HepG2 (cell line): Measurements from ENCODE around the gene LIMS2. TPM values are rescaled to one million over a fixed set of nuclear protein-coding genes. Genes with fewer than 3 reads are reported as not detected.

ENCODE experiments used
- ATF2 ChIP-seq: sonication (generic); formaldehyde crosslinking; IDR thresholded peaks from 2 replicates; pipeline ENCODE4 v1.4.0; 2020; ENCODE audit warnings: missing genetic modification reagents
- DPF2 ChIP-seq: sonication (generic); formaldehyde crosslinking; IDR thresholded peaks from 2 replicates; pipeline ENCODE4 v1.4.0; 2020; ENCODE audit warnings: mild to moderate bottlenecking, low read depth, missing genetic modification reagents, borderline replicate concordance
- E2F1 ChIP-seq: sonication (generic); formaldehyde crosslinking; IDR thresholded peaks from 2 replicates; pipeline ENCODE4 v1.5.0; 2020; ENCODE audit warnings: missing genetic modification reagents
- ETV6 ChIP-seq: sonication (generic); formaldehyde crosslinking; conservative IDR thresholded peaks from 2 replicates; pipeline ENCODE4 v1.4.0; 2020; ENCODE audit warnings: missing genetic modification reagents
- EZH2 ChIP-seq: conservative IDR thresholded peaks from 2 replicates; pipeline ENCODE4 v1.6.1; 2012; ENCODE audit warnings: mild to moderate bottlenecking, low read depth, low read length, moderate library complexity
- FOXP1 ChIP-seq, 2 experiments: fragments of 450-650 bp in 1 of 2; IDR thresholded peaks; 2 replicates each; pipeline ENCODE4 v1.6.1; 2017 to 2018; ENCODE audit warnings: antibody characterized with exemption in 1 of 2
- HINFP ChIP-seq: sonication (generic); formaldehyde crosslinking; IDR thresholded peaks from 2 replicates; pipeline ENCODE4 v1.4.0; 2020; ENCODE audit warnings: low read depth, mild to moderate bottlenecking, missing genetic modification reagents
- KLF6 ChIP-seq: IDR thresholded peaks from 2 replicates; pipeline ENCODE4 v1.8.0; 2016; ENCODE audit warnings: missing biosample characterization, missing genetic modification reagents
- SCMH1 ChIP-seq: sonication (generic); formaldehyde crosslinking; IDR thresholded peaks from 2 replicates; pipeline ENCODE4 v1.9.0; 2021; ENCODE audit warnings: missing genetic modification reagents, mild to moderate bottlenecking, borderline replicate concordance
- SNRNP70 ChIP-seq: fragments of 200-400 bp; formaldehyde crosslinking; IDR thresholded peaks from 2 replicates; pipeline ENCODE4 v1.6.1; 2017; ENCODE audit warnings: mild to moderate bottlenecking, low read depth, low read length, moderate library complexity
- ZBTB20 ChIP-seq: sonication (generic); formaldehyde crosslinking; IDR thresholded peaks from 2 replicates; pipeline ENCODE4 v1.8.1; 2023; ENCODE audit warnings: missing genetic modification reagents, low read depth, mild to moderate bottlenecking, borderline replicate concordance
- ZBTB46 ChIP-seq: sonication (generic); formaldehyde crosslinking; IDR thresholded peaks from 2 replicates; pipeline ENCODE4 v1.4.0; 2020; ENCODE audit warnings: mild to moderate bottlenecking, missing genetic modification reagents, borderline replicate concordance
- ZFP62 ChIP-seq: sonication (generic); formaldehyde crosslinking; IDR thresholded peaks from 2 replicates; pipeline ENCODE4 v1.4.0; 2020; ENCODE audit warnings: missing genetic modification reagents
- ZHX2 ChIP-seq, 2 experiments: sonication (generic) in 1 of 2; formaldehyde crosslinking in 1 of 2; IDR thresholded peaks; 2 replicates each; pipeline versions ENCODE4 v1.6.1 to v1.9.0; 2014 to 2022; ENCODE audit warnings: antibody characterized with exemption in 1 of 2, borderline replicate concordance in 1 of 2, inconsistent platforms in 1 of 2, low read depth in 1 of 2, missing genetic modification reagents in 1 of 2
- ZNF614 ChIP-seq: IDR thresholded peaks from 2 replicates; pipeline ENCODE4 v1.6.1; 2018; ENCODE audit warnings: missing biosample characterization, missing genetic modification reagents, inconsistent platforms, borderline replicate concordance
- ZNF709 ChIP-seq: sonication (generic); formaldehyde crosslinking; IDR thresholded peaks from 2 replicates; pipeline ENCODE4 v1.5.0; 2020; ENCODE audit warnings: mild to moderate bottlenecking, missing genetic modification reagents
- ZNF792 ChIP-seq: IDR thresholded peaks from 2 replicates; pipeline ENCODE4 v1.6.1; 2016
- polyA plus RNA-seq, 8 experiments: library from polyadenylated mRNA; depleted of rRNA in 3 of 8; stranded (reverse) in 7 of 8; unstranded in 1 of 8; fragments of >200 nt; fragmentation: Illumina TruSeq in 4 of 8; extraction: Trizol in 4 of 8; gene quantifications; 2 replicates each; pipeline versions ENCODE4 v1.2.1 to v1.2.3, GENCODE V29; 2011 to 2016; ENCODE audit warnings: low read depth in 4 of 8, missing spikeins in 1 of 8, mixed read lengths in 1 of 8; ENCODE audit not compliant: insufficient read depth in 1 of 8
- total RNA-seq, 5 experiments: library from RNA; depleted of rRNA; stranded (reverse); fragments of >200 nt; fragmentation: Illumina TruSeq; extraction: Trizol; gene quantifications; 2 replicates each; pipeline ENCODE4 v1.2.3, GENCODE V29; 2016; ENCODE audit warnings: low read depth in 1 of 5

The LIMS2 gene
- total and polyA plus RNA-seq, 2 of the 13 experiments (the other 11 are each of a cell fraction or from before 2014, with no cell fraction given), result 1.0 to 1.9 TPM

- TF ChIP-seq E2F1 (CRISPR knock-in tag) (peak; percentile 54; the same call in 1 of the 2 replicates), ZFP62 (CRISPR knock-in tag) (no peak), ZHX2 (IDR thresholded peaks at IDR 0.05; ENCODE audit: low read depth) (peak; percentile 85), ZHX2 (CRISPR knock-in tag; IDR thresholded peaks at IDR 0.05; ENCODE audit: borderline replicate concordance) (no peak), ZBTB20 (CRISPR knock-in tag) (peak; percentile 61), KLF6 (CRISPR knock-in tag) (peak; percentile 62; the same call in 1 of the 2 replicates), HINFP (CRISPR knock-in tag) (peak; percentile 84), SNRNP70 (no peak), ETV6 (CRISPR knock-in tag) (peak; percentile 49), DPF2 (CRISPR knock-in tag) (no peak), ZNF709 (CRISPR knock-in tag) (peak; percentile 93), SCMH1 (CRISPR knock-in tag) (no peak), EZH2 (no peak), ZNF614 (CRISPR knock-in tag) (peak; percentile 37; the same call in 1 of the 2 replicates), FOXP1 (IDR thresholded peaks at IDR 0.05) (no peak), FOXP1 (CRISPR knock-in tag; IDR thresholded peaks at IDR 0.05) (peak; percentile 13; the same call in 1 of the 2 replicates), ZBTB46 (CRISPR knock-in tag) (no peak), ZNF792 (CRISPR knock-in tag) (peak; percentile 58), ATF2 (CRISPR knock-in tag) (0 out of 2 replicates have a peak, but pooled peaks have one; percentile 40)
Observed at GRCh38 chr2:127701193-127701650, 25.9 kb upstream of the LIMS2 start, which contains the start of gene SFT2D3 (continued).
